ENCODE results near the gene ARL4D.

The ARL4D gene

GRCh38 chr17:43399839-43400328 is 1.1 kb downstream of the ARL4D start:
- TF ChIP-seq CTCF (IDR thresholded peaks at IDR 0.05; ENCODE audit: low read depth, low read length) = no peak
- peak overlapping the region; percentile 84 for H3K4me3 ChIP-seq (ENCODE audit: low read depth, low read length)

GRCh38 chr17:43400943-43401717 is 2.3 kb downstream of the ARL4D start:
- TF ChIP-seq CTCF (IDR thresholded peaks at IDR 0.05; ENCODE audit: low read depth, low read length) = no peak
- peak overlapping the region; percentile 84 for H3K4me3 ChIP-seq (ENCODE audit: low read depth, low read length)

GRCh38 chr17:43402078-43402477 is 3.3 kb downstream of the ARL4D start:
- no peak for TF ChIP-seq CTCF (IDR thresholded peaks at IDR 0.05; ENCODE audit: low read depth, low read length)

GRCh38 chr17:43402567-43402966 is 3.8 kb downstream of the ARL4D start:
- no peak for TF ChIP-seq CTCF (IDR thresholded peaks at IDR 0.05; ENCODE audit: low read depth, low read length)
- no peak overlapping the region for H3K4me3 ChIP-seq (ENCODE audit: low read depth, low read length)

More at GRCh38 chr17:43402078-43402477, 3.3 kb downstream of the ARL4D start:
- H3K4me3 ChIP-seq (ENCODE audit: low read depth, low read length) = no peak overlapping the region

- no peak for TF ChIP-seq CTCF (IDR thresholded peaks at IDR 0.05; ENCODE audit: low read depth, low read length)
- no peak overlapping the region for H3K4me3 ChIP-seq (ENCODE audit: low read depth, low read length)
Measured at GRCh38 chr17:43403846-43404245, 5.1 kb downstream of the ARL4D start.

- no peak for TF ChIP-seq CTCF (IDR thresholded peaks at IDR 0.05; ENCODE audit: low read depth, low read length)
- H3K4me3 ChIP-seq (ENCODE audit: low read depth, low read length) = no peak overlapping the region
Measured at GRCh38 chr17:43405861-43406260, 7.1 kb downstream of the ARL4D start.
